Ovary (tissue), 9 donors: Measurements from ENCODE around the gene QTRT2. TPM values are rescaled to one million over a fixed set of nuclear protein-coding genes. Genes with fewer than 3 reads are reported as not detected.

Experiments used
- DNase-seq, 5 donors: peaks; one replicate each; pipeline ENCODE4 v3.0.0-alpha.2; 2019 to 2020
- H3K27ac ChIP-seq, 2 donors: fragments of 200-600 bp; one replicate each; pipeline versions ENCODE4 v1.5.1 to v1.8.0; 2019 to 2022
- H3K27me3 ChIP-seq: fragments of 200-600 bp; one replicate; pipeline ENCODE4 v1.8.0; 2022
- H3K36me3 ChIP-seq: fragments of 200-600 bp; sonication (generic); one replicate; pipeline ENCODE4 v1.5.1; 2019
- H3K4me1 ChIP-seq: one replicate; pipeline ENCODE4 v1.8.1; 2013; ENCODE audit warnings: mild to moderate bottlenecking, moderate library complexity; ENCODE audit not compliant: insufficient read depth
- H3K4me3 ChIP-seq: fragments of 200-600 bp; sonication (generic); one replicate; pipeline ENCODE4 v1.5.1; 2017
- H3K9me3 ChIP-seq, 2 donors: fragments of 200-600 bp in 1 of 2; sonication (generic) in 1 of 2; one replicate each; pipeline versions ENCODE4 v1.5.1 to v1.8.1; 2013 to 2019; ENCODE audit warnings: mild to moderate bottlenecking in 1 of 2, moderate library complexity in 1 of 2
- EP300 ChIP-seq: sonication (generic); formaldehyde crosslinking; IDR thresholded peaks from one replicate; pipeline ENCODE4 v1.6.1; 2017; ENCODE audit warnings: antibody characterized with exemption
- POLR2A ChIP-seq: fragments of 450-650 bp; IDR thresholded peaks from one replicate; pipeline ENCODE4 v1.6.1; 2017; ENCODE audit warnings: antibody characterized with exemption, mild to moderate bottlenecking, moderate library complexity
- WGBS, 3 donors: extraction: QIAGEN DNeasy Blood & Tissue Kit in 1 of 3; methylation state at CpG; one replicate each; pipeline versions ENCODE4 v1.1.5 to v1.1.7; 2013 to 2017; 5-methylcytosine and 5-hydroxymethylcytosine counted together
- intact Hi-C, 4 donors: fragments of 100-400 bp; cut with DNase I; formaldehyde crosslinking; loops; one replicate each; pipeline versions ENCODE4 v1.11.0 to v1.15.1; 2022 to 2023
- polyA plus RNA-seq, 2 donors: library from polyadenylated mRNA; stranded (reverse); fragments of 200-250 nt in 1 of 2; fragments of 350-450 nt in 1 of 2; fragmentation: Illumina TruSeq in 1 of 2; extraction: RNeasy Lipid Tissue Mini Kit (QIAGEN cat#74804) in 1 of 2; gene quantifications; one replicate each; pipeline ENCODE4 v1.2.3, GENCODE V29; 2013 to 2014
- total RNA-seq, 7 donors: library from RNA; depleted of rRNA in 2 of 7; stranded (reverse); fragments of >200 nt in 2 of 7; fragmentation: NEBNext Ultra II Directional in 3 of 7; extraction: Animal tissue kit (Norgen Biotek cat#: 25700) in 3 of 7; gene quantifications; one replicate each; pipeline versions ENCODE4 v1.1.0 to v1.2.4, GENCODE V29; 2016 to 2023
- TF ChIP-seq, protein P1 (sequence below), 3 donors: fragments of 450-650 bp in 2 of 3; fragments of 200-600 bp in 1 of 3; IDR thresholded peaks; one replicate each; pipeline versions ENCODE4 v1.5.1 to v1.8.0; 2016 to 2022; ENCODE audit warnings: antibody characterized with exemption in 3 of 3, mild to moderate bottlenecking in 1 of 3
- donor health status: DM: no; HTN: no; CAD: no; lungs with moderate emphysema.
- donor health status: DM: no; HTN: no; CAD: no.
- donor health status: Bipolar disorder and iron deficiency.
- donor health status: DM: yes; HTN: yes; CAD: no.
- donor health status: DM: no; HTN: no; CAD: no.
- donor health status: DM: yes; HTN: yes; CAD: no.

QTRT2 gene
- total and polyA plus RNA-seq, 9 donors: 6.4 to 32.6 (median 20.3) TPM

DNA sequence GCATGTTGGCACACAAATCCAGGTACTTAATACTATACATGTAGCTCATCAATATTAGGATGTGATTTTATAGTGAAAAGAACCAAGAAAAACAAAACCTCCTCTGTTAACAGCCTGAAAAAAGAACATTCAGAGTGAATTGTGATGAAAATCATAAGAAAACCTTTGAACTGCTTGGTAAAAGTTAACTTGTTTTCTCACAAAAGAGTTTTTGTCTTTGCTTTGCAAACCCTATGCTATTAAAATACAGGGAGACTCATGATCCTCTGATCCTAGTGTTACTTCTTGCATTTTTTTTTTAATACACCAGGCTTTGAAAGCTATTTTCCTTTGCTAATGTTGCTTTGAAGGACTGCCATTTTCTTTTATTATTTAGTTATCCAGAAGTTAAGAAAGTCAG, 23.7 kb downstream of the QTRT2 start:
- Histone ChIP-seq H3K9me3 (no peaks in the 10 kb centered on the region), H3K4me1 (no peaks in the 10 kb centered on the region), H3K27ac (no peak overlapping the region), H3K27me3 (no peaks in the 10 kb centered on the region), H3K36me3 (no peaks in the 10 kb centered on the region), H3K4me3 (no peak overlapping the region)
- TF ChIP-seq, protein P1, sequence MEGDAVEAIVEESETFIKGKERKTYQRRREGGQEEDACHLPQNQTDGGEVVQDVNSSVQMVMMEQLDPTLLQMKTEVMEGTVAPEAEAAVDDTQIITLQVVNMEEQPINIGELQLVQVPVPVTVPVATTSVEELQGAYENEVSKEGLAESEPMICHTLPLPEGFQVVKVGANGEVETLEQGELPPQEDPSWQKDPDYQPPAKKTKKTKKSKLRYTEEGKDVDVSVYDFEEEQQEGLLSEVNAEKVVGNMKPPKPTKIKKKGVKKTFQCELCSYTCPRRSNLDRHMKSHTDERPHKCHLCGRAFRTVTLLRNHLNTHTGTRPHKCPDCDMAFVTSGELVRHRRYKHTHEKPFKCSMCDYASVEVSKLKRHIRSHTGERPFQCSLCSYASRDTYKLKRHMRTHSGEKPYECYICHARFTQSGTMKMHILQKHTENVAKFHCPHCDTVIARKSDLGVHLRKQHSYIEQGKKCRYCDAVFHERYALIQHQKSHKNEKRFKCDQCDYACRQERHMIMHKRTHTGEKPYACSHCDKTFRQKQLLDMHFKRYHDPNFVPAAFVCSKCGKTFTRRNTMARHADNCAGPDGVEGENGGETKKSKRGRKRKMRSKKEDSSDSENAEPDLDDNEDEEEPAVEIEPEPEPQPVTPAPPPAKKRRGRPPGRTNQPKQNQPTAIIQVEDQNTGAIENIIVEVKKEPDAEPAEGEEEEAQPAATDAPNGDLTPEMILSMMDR (IDR thresholded peaks at IDR 0.05): no peak
- intact Hi-C loops: no loop called here
- no peak for DNase-seq

DNA sequence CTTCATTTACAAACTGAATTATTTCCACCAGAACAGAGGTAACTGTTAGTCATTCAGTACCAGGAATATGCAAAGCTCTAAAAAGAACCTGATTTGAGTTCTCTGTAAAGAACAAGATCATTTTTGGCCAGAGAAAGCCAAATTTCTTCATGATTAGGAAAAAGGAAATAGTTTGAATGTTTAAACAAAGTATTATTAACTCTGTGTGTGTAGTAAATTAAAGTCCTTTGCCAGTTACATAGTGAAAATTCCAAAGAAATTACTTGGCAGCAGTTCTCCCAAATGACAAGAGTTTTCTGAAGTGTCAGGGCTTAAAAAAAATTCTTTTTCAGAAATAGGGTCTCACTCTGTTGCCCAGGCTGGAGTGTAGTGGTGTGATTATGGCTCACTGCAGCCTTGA, 24.5 kb downstream of the QTRT2 start:
- Histone ChIP-seq H3K9me3 (no peaks in the 10 kb centered on the region), H3K36me3 (no peaks in the 10 kb centered on the region), H3K4me3 (no peak overlapping the region), H3K4me1 (no peaks in the 10 kb centered on the region), H3K27me3 (no peaks in the 10 kb centered on the region), H3K27ac (no peak overlapping the region)
- no peak for DNase-seq
- TF ChIP-seq EP300: no peak
- TF ChIP-seq, protein P1 (IDR thresholded peaks at IDR 0.05): no peak
- intact Hi-C loops: no loop called here

DNA sequence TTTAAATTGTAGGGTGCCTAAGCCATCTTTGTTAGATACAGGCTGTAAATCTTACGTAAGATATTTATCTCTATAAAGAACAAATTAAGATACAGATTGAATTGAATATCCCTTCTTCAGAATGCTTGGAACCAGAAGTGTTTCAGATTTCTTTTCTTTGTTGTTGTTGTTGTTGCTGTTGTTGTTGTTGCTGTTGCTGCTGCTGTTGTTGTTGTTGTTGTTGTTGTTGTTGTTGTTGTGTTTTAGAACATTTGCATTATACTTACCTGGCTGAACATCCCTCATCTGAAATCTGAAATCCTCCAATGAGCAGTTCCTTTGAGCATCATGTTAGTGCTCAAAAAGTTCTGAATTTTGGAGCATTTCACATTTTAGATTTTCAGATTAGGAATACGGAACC, 26.6 kb downstream of the QTRT2 start:
- TF ChIP-seq EP300 (no peak), POLR2A (no peak)
- TF ChIP-seq, protein P1 (IDR thresholded peaks at IDR 0.05): no peak
- Histone ChIP-seq H3K4me3 (no peak overlapping the region), H3K4me1 (no peaks in the 10 kb centered on the region), H3K36me3 (no peaks in the 10 kb centered on the region), H3K9me3 (no peaks in the 10 kb centered on the region), H3K27me3 (no peaks in the 10 kb centered on the region), H3K27ac (no peak overlapping the region)
- intact Hi-C loops: no loop called here
- no peak for DNase-seq
- 97 to 99% (median 98%) methylated on average over 2 of the region's 2 CpGs for WGBS, 3 donors

DNA sequence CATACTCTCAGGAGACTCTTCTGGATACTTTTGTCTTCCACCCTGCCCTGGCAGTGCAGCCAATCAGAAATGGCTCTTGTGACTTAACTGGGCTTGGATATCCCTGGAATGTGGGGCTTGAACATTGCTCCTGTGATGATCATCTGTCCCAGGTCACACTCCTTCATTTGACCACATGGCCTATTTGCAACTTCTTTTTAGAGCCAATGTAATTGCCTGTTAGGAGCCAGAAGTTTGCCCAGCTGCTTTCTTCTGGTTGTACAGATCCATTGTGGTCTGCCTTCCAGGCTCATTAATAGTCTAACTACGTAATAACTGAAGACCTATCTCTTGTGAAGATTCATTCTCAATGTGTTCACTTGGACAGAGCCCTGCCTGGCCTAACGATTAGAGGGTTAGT, 29.8 kb downstream of the QTRT2 start:
- intact Hi-C loops: no loop called here
- H3K4me3 ChIP-seq: no peak overlapping the region
- H3K4me1 ChIP-seq: no peaks in the 10 kb centered on the region
- 91 to 97% (median 95%) methylated on average over 2 of the region's 2 CpGs for WGBS, 3 donors
- H3K27me3 ChIP-seq: no peaks in the 10 kb centered on the region
- H3K36me3 ChIP-seq: no peaks in the 10 kb centered on the region
- no peak for TF ChIP-seq EP300
- TF ChIP-seq POLR2A: no peak
- TF ChIP-seq, protein P1 (IDR thresholded peaks at IDR 0.05): no peak
- no peaks in the 10 kb centered on the region for H3K9me3 ChIP-seq
- H3K27ac ChIP-seq: no peak overlapping the region
- no peak for DNase-seq

DNA sequence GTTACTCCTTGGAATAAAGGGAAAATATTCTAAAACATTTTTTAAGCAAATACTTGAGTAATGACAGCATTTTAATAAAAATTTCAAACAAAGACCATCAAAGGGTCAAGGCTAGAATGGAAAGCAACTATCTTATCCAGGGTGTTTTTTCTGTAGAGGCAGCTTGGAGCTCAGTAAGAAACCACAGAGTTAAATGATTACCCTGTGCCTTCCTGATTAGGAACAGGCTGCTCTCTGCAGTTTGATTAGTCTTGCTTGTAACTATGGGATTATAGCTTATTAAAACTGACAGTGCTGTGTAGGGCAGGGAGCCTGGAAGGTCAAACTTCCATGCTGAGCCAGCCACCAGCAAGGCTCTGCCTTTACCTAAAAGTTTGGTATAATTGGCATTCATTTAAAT, 33.1 kb downstream of the QTRT2 start:
- H3K4me1 ChIP-seq: no peaks in the 10 kb centered on the region

More for the DNA sequence above, 33.1 kb downstream of the QTRT2 start:
- Histone ChIP-seq H3K27ac (no peak overlapping the region), H3K4me3 (no peak overlapping the region), H3K9me3 (no peaks in the 10 kb centered on the region), H3K27me3 (no peaks in the 10 kb centered on the region), H3K36me3 (no peaks in the 10 kb centered on the region)
- TF ChIP-seq, protein P1 (IDR thresholded peaks at IDR 0.05): no peak
- TF ChIP-seq EP300: no peak
- TF ChIP-seq POLR2A: no peak
- intact Hi-C loops: no loop called here
- DNase-seq: no peak
